Stimulated activated CD4-positive, alpha-beta T cell treated with anti-CD3 and anti-CD28 coated beads, TNF-alpha, amount 100 ng/mL, for 24 hours (primary cell): Measurements from ENCODE around the gene CACNA1H.

Experiments used
- DNase-seq, 3 experiments: peaks; one replicate each; pipeline ENCODE4 v3.0.0-alpha.2; 2020; ENCODE audit warnings: low read depth in 3 of 3

CACNA1H gene

GRCh38 chr16:1122398-1122765 lies 30.5 kb upstream of the CACNA1H start:
- no peak for DNase-seq

- DNase-seq, result no peak
Measured at GRCh38 chr16:1123525-1124230, 29.2 kb upstream of the CACNA1H start.

DNA sequence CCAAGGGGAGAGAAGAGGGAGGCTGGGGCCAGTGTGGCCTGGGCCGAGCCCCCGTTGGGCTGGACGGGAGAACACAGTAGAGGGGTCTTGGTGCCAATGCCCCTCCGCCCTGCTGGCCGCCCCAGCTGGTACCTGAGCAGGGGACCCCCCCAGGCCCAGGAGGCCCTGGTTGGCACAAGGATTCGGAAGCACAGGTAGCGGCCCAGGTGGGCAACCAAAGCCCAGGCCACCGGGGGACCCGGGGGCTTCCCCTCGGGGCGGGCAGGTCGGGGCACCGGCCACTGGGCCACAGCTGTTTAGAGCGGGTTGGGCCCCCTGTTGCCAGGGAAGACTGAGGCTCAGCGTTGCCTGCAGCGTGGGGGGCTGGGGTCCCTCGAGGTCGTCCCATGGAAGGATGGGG lies 28.6 kb upstream of the CACNA1H start:
- no peak for DNase-seq

DNA sequence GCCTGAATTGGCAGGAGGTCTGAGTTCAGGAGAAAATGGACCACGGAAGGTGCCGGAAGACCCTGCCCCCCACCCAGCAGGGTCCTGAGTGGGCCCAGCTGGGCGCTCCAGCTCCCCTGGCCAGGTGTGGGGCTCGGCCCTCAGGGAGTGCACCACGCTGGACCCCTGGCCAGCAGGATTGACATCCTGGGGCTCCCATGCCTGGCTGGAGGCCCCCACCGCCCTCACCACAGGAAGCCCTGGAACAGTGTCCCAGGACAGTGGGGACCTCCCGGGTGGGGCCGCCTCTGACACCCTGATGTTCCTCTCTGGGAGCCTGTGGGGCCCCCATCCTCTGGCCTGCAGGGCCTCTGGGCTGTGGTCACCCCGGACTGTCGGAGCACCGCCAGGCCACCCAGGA lies 28.1 kb upstream of the CACNA1H start:
- no peak for DNase-seq

DNA sequence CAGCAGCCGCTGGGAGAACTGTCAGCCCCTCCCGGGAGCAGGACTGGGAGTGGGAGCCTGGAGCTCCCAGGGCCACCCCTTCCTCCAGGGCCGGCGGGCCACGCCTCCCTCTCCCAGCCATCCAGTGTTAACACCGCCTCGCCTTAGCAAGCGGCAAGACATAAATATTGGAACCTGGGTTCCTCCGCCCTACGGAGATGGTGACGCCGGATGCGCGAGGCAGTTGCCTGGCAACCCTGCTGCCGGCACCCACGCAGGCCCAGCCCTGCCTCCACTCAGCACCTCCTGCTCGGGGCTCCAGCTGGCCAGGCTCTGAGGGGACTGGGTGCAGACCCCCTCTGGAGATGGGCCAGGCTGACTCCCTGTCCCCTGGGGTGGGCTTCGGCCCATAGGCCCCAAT lies 27.4 kb upstream of the CACNA1H start:
- peak in 2 of 3 experiments; percentile 5 to 36 for DNase-seq

GRCh38 chr16:1126044-1126443 lies 26.9 kb upstream of the CACNA1H start:
- no peak for DNase-seq

DNA sequence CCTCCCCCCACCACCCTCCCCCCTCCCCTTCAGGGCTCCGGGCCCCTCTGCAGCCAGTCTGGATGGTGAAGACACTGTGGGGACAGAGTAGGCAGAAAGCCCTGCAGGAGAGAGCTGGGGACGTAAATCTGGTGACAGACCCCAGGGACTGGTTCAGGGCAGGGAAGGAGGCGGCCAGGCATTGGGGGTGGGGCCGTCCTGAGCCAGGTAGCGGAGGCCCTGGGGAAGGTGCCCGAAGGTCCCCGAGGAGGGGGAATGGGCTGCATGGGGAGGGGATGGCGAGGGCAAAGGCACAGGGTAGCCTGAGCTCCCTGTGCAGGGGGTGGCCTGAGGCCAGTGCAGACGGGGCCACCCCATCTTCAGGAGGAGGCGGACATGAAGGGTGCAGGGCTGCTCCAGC lies 26.3 kb upstream of the CACNA1H start:
- DNase-seq, result no peak

DNA sequence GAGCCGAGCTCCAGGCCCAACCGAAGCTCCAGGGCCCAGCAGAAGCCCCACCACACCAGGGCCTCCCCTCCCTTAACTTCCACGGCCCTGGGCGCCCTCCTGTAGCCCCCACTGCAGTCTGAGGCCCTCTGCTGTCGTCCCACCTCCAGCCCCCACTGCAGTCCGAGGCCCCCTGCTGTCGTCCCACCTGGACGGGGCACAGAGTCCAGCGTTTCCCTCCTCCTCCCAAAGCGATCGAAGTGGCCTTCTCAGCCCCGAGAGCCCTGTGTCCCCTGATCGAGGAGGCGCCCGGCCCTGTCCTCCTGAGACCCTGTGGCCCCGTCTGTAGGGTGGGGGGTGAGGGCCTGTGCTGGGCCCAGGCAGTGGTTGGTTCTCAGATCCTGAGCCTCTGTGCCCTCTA lies 25.8 kb upstream of the CACNA1H start:
- DNase-seq, result no peak

GRCh38 chr16:1127971-1128715 lies 24.8 kb upstream of the CACNA1H start:
- no peak for DNase-seq

DNA sequence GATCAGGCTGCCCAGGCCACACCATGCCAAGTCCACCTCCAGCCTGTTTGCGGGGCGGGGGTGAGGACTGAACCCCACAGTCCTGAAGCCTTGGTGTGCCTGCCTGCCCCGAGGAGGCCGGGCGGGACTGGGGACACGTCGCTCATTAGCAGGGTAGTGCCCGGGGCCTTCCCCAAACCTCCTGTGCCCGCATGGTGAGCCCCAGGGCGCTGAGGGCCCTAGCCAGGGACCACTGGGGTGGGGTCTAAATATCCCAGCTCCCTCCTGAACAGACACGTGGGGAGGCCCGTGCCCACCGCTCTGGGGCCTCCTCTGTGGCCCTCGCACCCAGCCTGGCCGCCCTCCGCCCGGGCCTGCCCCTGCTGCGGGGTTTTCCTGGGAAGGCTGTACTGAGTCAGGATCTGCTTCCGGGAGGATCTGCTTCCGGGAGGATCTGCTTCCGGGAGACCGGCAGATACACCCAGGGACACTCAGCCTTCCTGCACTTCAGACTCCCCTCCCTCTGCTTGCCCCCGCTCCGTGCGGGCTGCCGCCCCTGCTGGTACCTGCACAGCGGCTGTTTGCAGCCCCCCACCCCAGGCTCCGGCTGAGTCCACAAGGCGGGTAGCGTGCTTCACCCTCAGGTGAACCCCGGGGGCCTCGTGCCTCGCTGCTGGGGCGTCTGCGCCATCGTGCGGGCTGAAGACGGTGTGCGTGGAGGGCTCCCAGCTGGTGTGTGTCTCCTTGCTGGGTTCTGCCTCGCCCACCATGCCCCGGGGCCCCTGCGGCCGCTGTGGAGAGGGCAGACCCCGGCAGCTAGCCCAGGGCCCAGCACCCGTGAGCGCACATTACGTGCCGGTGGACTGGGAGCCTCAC lies 23.6 kb upstream of the CACNA1H start:
- no peak for DNase-seq

GRCh38 chr16:1130382-1130781 lies 22.5 kb upstream of the CACNA1H start:
- no peak for DNase-seq

- DNase-seq, result no peak
Measured at GRCh38 chr16:1131378-1131994, 21.4 kb upstream of the CACNA1H start.

DNA sequence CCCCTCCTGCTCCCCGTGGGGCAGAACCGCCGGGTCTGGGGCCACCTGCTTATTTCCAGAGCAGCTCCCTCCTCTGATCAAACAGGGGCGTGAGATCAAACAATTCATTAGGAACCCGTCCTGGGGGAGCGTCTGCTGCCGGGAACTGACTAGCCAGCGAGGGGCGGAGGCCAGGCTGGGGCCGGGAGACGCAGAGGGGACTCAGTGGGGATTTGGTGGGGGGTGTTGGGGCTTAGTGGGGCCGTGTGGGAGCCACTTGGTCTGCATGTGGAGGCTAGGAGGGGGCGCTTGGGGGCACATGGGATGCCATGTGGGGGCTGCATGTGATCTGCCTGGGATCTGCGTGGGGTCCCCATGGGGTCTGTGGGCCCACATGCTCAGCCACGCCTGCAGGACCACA lies 20.5 kb upstream of the CACNA1H start:
- DNase-seq, result no peak

DNA sequence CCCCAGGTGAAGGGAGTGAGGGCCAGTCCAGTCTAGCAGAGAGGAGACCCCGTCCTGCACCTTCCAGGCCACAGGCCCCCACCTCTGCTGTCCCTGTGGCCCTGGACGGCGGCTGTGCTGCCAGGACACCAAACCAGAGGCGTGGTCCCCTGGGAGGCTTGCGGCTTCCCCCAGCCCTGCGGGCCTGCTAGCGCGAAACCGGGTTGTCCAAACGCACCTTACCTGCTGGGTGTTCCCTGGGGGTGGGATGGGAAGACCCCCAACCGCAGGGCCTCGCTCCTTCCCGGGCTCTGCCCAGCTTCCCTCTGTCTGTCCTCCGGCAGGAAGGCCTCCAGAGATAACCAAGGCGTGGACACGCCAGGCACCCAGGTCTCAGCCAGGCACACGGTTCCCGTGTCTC lies 19.6 kb upstream of the CACNA1H start:
- DNase-seq, result no peak

GRCh38 chr16:1133810-1134520 lies 18.9 kb upstream of the CACNA1H start:
- DNase-seq, result no peak

GRCh38 chr16:1134776-1135458 lies 18.0 kb upstream of the CACNA1H start:
- no peak for DNase-seq

GRCh38 chr16:1135459-1135825 lies 17.5 kb upstream of the CACNA1H start:
- no peak for DNase-seq

DNA sequence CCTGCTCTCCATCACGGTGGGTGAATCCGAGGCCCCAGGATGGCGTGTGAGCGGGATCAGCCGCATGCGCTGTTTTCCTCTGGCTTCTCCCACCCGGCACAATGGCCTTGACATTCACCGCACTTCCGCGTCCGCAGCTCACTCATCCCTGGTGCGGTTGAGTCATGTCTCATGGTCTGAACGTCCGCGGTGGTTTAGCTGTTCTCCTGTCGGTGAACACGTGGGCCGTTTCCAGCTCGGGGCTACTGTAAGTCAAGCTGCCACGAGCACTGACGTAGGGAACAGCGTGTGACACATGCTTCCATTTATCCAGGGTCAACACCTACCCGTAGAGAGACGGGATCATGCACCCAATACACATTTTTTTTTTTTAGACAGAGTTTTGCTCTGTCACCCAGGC lies 15.3 kb upstream of the CACNA1H start:
- no peak for DNase-seq

DNA sequence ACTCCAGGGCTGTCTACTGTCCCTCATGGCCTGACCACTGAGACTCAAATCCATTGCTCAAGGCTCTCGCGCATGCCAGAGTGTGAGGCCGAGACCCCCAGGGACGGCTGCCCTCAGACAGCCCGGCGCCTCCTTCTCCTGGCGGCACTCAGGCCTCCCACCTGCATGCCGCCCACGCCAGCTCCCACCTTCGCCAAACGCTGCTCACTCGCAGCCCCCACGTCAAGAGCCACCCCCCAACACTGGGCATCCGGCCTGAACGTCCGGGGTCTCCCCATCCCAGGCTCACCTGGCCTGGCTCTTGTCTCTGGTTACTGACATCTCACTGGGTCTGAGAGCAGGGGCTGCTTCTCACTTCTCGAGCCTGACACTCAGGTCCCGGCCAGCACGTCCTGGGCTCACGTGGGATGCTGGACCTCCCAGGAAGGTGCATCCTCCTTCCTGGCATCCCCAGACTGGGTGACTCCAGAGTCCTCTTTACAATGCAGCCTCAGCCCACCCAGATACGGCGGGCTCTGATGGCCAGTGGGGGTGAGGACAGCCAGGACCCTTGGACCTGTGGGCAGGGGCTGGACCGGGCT lies 12.2 kb upstream of the CACNA1H start:
- DNase-seq, result no peak

DNA sequence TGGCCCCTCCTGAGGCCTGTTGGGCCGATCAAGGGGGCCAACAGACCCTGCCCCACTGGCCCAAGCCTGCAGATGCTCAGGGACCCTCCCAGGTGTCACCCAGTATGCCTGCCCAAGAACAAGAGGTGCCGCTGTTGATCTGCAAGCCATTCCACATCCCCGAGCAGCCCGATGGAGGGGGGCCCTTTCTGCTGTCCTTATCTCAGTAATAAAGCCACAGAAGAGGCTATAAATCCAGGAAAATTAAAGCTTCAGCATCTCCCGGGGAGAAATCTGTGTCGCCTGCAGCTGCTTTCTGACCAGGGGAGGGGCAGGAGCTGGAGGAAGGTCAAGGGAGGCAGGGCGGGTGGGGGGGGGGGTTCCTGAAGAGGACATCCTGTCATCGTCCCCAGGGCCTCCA lies 11.7 kb upstream of the CACNA1H start:
- no peak for DNase-seq

DNA sequence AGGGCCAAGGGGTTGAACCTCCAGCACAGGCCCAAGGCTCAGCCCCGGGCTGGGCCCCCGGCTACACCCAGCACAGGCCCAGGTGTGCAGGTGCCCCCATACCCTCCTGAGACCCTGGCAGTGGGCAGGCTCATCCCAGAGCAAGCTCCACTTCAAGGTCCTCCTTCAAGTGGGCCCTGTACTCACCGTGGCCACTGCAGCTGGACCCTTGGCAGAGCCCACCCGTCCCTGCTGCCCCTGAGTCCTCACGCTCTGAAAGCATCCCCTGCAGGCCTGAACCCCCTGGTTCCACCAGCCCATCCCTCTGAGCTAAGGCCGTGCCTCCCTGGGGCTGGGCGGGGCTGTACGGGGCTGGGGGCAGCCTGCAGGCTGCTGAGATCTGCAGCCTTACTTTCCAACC lies 11.2 kb upstream of the CACNA1H start:
- DNase-seq, result no peak
